Nephron progenitor cell (in vitro differentiated cells): ENCODE data around the gene TAOK1.

ENCODE experiments used
- DNase-seq: peaks from one replicate; pipeline ENCODE4 v3.0.0; 2021
- H3K27ac Mint-ChIP-seq: 2 replicates; pipeline ENCODE4 v1.8.0; 2021; ENCODE audit warnings: mild to moderate bottlenecking, moderate library complexity, mixed read lengths
- H3K27me3 Mint-ChIP-seq: 2 replicates; pipeline ENCODE4 v1.8.0; 2021; ENCODE audit warnings: mild to moderate bottlenecking, low read depth, mixed read lengths; ENCODE audit not compliant: poor library complexity
- H3K36me3 Mint-ChIP-seq: 2 replicates; pipeline ENCODE4 v1.8.0; 2021; ENCODE audit warnings: low read depth, mixed read lengths
- H3K4me1 Mint-ChIP-seq: 2 replicates; pipeline ENCODE4 v1.8.0; 2021; ENCODE audit warnings: mixed read lengths
- H3K4me3 Mint-ChIP-seq: 2 replicates; pipeline ENCODE4 v1.8.0; 2021; ENCODE audit warnings: mild to moderate bottlenecking, moderate library complexity, mixed read lengths
- H3K9me3 Mint-ChIP-seq: 2 replicates; pipeline ENCODE4 v1.8.0; 2021; ENCODE audit warnings: mild to moderate bottlenecking, moderate library complexity, mixed read lengths
- TF ChIP-seq, protein P1 (sequence below): fragments of 200-600 bp; sonication (generic); IDR thresholded peaks from 2 replicates; pipeline ENCODE4 v1.5.0; 2021; ENCODE audit warnings: antibody characterized with exemption

The TAOK1 gene

DNA sequence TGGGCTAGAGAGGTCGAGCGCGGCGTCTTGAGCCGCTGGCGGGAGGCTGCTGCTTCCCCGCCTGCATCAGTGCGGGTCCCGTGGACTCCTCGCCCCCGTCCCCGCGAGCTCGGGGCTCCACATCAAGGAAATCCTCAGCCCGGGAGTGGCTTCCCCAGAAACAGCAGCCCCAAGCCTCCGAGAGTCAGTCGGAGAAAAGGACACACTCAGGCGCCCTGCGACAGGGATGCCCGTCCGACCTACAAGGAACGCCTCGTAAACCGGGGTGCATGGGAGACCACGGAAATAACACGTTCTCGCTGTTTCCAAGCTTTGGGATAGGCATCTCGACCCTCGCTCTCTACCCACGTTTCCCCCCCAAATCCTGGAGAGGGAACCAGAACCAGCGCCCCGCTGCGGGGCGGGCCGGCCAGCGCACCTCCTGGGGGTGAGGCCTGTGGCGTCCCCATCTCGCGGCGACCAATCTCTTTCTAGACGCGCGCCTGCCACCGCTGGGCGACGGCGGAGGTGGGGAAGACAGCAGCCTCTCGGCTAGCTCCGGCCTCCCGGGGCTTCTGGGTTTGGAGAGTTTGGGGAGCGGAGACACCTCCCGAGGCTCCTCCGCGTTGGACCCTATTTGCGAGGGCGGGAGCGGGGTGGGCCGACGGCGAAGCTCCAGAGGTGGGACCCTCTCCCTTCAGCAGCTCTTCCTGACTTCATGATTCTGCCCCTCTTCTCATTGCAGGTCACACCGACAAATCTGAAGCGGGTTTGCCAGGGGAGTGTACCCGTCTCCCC, 177.6 kb downstream of the TAOK1 start:
- H3K4me3 Mint-ChIP-seq, result peak overlapping the region; percentile 90
- H3K4me1 Mint-ChIP-seq, result peaks cover 27% of the 10 kb centered on the region
- DNase-seq, result peak; percentile 70
- H3K27me3 Mint-ChIP-seq, result peaks cover 63% of the 10 kb centered on the region
- TF ChIP-seq, protein P1, sequence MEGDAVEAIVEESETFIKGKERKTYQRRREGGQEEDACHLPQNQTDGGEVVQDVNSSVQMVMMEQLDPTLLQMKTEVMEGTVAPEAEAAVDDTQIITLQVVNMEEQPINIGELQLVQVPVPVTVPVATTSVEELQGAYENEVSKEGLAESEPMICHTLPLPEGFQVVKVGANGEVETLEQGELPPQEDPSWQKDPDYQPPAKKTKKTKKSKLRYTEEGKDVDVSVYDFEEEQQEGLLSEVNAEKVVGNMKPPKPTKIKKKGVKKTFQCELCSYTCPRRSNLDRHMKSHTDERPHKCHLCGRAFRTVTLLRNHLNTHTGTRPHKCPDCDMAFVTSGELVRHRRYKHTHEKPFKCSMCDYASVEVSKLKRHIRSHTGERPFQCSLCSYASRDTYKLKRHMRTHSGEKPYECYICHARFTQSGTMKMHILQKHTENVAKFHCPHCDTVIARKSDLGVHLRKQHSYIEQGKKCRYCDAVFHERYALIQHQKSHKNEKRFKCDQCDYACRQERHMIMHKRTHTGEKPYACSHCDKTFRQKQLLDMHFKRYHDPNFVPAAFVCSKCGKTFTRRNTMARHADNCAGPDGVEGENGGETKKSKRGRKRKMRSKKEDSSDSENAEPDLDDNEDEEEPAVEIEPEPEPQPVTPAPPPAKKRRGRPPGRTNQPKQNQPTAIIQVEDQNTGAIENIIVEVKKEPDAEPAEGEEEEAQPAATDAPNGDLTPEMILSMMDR, result peak; percentile 21
- H3K27ac Mint-ChIP-seq, result no peak overlapping the region
- H3K36me3 Mint-ChIP-seq, result peaks cover 7% of the 10 kb centered on the region
- no peaks in the 10 kb centered on the region for H3K9me3 Mint-ChIP-seq

DNA sequence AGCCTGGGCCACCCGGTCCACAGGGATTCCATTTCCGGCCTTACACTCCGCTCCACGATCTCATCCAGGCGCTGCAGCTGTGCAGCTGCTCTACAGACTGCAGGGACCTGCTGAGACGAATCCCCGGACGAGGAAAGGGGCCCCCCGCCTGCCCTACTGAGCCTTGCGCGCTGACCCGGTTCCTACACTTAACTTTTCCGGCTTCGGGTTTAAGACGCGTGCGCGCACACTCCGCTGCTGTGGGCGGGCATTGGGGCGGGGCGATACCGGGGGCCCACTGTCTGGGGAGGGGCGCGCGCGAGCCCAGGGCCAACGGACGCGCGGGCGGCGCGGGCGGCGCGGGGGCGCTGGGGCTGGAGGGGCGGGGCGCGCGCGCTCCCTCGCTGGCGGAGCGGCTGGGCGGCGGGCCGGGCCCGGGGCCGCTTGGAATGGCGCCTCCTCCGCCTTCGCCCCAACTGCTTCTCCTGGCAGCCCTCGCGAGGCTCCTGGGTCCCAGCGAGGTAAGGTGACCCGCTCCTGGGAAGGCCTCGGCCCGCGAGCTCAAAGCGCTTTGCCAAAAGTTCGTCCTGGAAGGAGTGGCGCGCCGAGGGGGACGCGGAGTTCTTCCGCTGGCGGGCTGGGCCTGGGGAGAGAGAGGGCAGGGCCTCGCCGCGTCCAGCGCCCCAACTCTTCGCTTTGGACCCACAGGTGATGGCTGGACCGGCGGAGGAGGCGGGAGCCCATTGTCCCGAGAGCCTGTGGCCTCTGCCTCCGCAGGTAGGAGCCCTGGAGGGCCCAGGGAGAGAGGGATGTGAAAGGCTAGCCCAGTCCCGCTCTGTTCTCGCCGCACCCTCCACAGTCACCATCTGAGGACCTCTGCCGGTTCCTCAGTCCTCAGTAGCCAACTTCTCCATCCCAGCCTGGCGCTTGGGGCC, 178.4 kb downstream of the TAOK1 start, which contains the start of gene TP53I13:
Gene TP53I13 (plus strand): TSS at position 371 of the 914 bp plus-strand sequence. CDS start 58 bp downstream, at position 429.
- peaks cover 31% of the 10 kb centered on the region for H3K4me1 Mint-ChIP-seq
- no peak within 1 kb of the TSS for H3K27ac Mint-ChIP-seq
- peak within 1 kb of the TSS; percentile 93 for H3K4me3 Mint-ChIP-seq
- peaks cover 54% of the 10 kb centered on the region for H3K27me3 Mint-ChIP-seq
- H3K36me3 Mint-ChIP-seq, result peaks cover 7% of the 10 kb centered on the region
- TF ChIP-seq, protein P1, result no peak
- peak; percentile 91 for DNase-seq
- H3K9me3 Mint-ChIP-seq, result no peaks in the 10 kb centered on the region

DNA sequence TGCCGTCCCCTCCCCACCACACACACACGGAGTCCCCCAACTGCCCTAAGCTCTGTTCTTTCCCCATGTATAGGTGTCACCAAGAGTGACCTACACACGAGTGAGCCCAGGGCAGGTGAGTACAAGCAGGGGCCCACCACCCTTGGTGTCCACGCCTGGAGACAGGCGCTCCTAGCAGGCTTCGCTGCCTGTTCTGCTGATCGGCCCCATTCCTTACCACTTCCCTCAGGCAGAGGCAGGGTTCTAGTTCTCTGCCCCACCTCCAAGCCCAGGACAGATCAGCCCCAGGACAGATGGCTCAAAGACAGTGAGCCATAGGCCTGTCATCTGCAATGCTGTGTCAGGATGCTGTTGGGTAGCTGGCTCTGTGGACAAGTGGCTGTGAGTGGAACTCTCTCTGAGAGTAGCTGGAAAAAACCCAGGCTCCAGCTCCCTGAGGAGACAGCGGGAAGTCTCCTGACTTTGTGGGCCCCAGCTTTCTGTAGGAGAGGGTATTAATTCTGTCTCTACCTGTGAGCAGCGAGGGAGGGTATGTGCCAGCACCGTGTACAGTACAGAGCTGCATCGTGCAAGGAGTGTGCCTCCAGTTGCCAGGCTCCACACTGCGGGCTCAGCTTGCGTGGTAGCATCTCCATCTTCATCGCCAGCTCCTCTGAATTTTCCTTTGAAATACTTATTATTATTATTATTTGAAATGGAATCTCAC, 179.2 kb downstream of the TAOK1 start:
- H3K27me3 Mint-ChIP-seq, result peaks cover 46% of the 10 kb centered on the region
- peaks cover 7% of the 10 kb centered on the region for H3K36me3 Mint-ChIP-seq
- TF ChIP-seq, protein P1, result no peak
- peak; percentile 17 for DNase-seq
- H3K4me3 Mint-ChIP-seq, result peak overlapping the region; percentile 93
- H3K27ac Mint-ChIP-seq, result no peak overlapping the region
- H3K9me3 Mint-ChIP-seq, result no peaks in the 10 kb centered on the region
- peaks cover 31% of the 10 kb centered on the region for H3K4me1 Mint-ChIP-seq

DNA sequence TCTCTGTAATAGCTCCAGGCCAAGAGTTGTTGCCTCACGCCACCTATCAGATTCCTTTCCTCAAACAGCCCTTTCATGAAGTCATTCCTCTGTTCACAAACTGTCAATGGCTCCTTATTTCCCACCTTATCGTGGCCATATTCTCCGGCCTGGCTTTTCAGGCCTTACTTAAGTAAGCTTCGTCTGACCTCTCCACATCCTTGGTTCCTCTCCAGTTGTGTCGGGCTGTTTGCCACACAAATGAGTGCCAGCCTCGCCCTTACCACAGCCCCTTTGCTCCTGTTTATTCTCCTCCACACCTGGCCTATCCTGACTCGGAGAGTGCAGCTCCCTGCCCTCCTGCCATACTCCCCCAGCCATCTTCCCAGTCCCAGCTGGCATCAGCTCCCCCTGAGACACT, 180.4 kb downstream of the TAOK1 start:
- DNase-seq, result no peak
- Mint-ChIP-seq H3K27me3 (peaks cover 35% of the 10 kb centered on the region), H3K27ac (no peak overlapping the region), H3K36me3 (peaks cover 7% of the 10 kb centered on the region), H3K4me3 (peak overlapping the region; percentile 45), H3K4me1 (peaks cover 36% of the 10 kb centered on the region), H3K9me3 (no peaks in the 10 kb centered on the region)
- TF ChIP-seq, protein P1, result no peak

DNA sequence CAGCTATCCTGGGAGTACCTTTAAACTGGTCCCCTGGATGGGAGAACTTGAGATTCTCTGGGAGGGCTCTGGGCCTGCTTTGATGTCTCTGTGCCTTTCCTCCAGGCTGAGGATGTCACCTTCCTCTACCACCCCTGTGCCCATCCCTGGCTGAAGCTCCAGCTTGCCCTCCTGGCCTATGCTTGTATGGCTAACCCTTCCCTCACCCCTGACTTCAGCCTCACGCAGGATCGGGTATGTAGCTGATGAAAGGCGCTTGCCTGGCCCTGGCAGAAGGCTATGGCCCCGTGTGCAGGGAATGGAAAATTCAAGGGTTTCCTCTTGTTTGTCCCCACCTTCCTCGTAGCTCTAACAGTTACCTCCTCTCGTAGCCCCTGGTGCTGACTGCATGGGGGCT, 181.3 kb downstream of the TAOK1 start:
- DNase-seq, result no peak
- no peak overlapping the region for H3K27ac Mint-ChIP-seq
- no peak overlapping the region for H3K4me3 Mint-ChIP-seq
- peaks cover 31% of the 10 kb centered on the region for H3K4me1 Mint-ChIP-seq
- peaks cover 7% of the 10 kb centered on the region for H3K36me3 Mint-ChIP-seq
- H3K9me3 Mint-ChIP-seq, result no peaks in the 10 kb centered on the region
- TF ChIP-seq, protein P1, result no peak
- H3K27me3 Mint-ChIP-seq, result peaks cover 25% of the 10 kb centered on the region
